H1 (cell line): Measurements from ENCODE around the gene RANBP3L. TPM values are rescaled to one million over a fixed set of nuclear protein-coding genes. Genes with fewer than 3 reads are reported as not detected.

Experiments used
- CTCF ChIA-PET: fragments of 300-600 bp; sonication (Branson Sonifier 250); formaldehyde crosslinking; loops from one replicate; lab custom pipeline; 2021; ENCODE audit not compliant: partially characterized antibody; lab: Charles Lee
- POLR2A ChIA-PET: fragments of 300-600 bp; sonication (Branson Sonifier 250); formaldehyde crosslinking; loops from one replicate; lab custom pipeline; 2021; ENCODE audit warnings: inconsistent platforms; ENCODE audit not compliant: partially characterized antibody; lab: Charles Lee
- DNase-seq, 2 experiments: peaks; one replicate each; pipeline versions ENCODE4 v3.0.0 to v3.0.0-alpha.2; 2010 to 2022; ENCODE audit warnings: low spot score in 2 of 2, low read depth in 1 of 2, mixed read lengths in 1 of 2
- FAIRE-seq: peaks from 2 replicates; lab custom pipeline; 2011; peaks lifted over from hg19 to GRCh38; lab: Jason Lieb, UNC
- H2AFZ ChIP-seq: 2 replicates; pipeline ENCODE4 v1.8.1; 2012; ENCODE audit warnings: low read length, inconsistent platforms
- H2AK5ac ChIP-seq: 2 replicates; pipeline ENCODE4 v1.6.1; 2013; ENCODE audit warnings: low read depth, low read length
- H2BK120ac ChIP-seq: replicated peaks from 2 replicates; pipeline ENCODE3; 2013; ENCODE audit warnings: low read depth, low read length, inconsistent platforms
- H2BK12ac ChIP-seq: 2 replicates; pipeline ENCODE4 v1.6.1; 2013; ENCODE audit warnings: low read depth, low read length
- H2BK15ac ChIP-seq: 2 replicates; pipeline ENCODE4 v1.6.1; 2013; ENCODE audit warnings: low read length
- H2BK20ac ChIP-seq: 2 replicates; pipeline ENCODE4 v1.6.1; 2013; ENCODE audit warnings: low read length
- H2BK5ac ChIP-seq: 2 replicates; pipeline ENCODE4 v1.6.1; 2013; ENCODE audit warnings: low read depth, low read length
- H3K14ac ChIP-seq: 2 replicates; pipeline ENCODE4 v1.6.1; 2013; ENCODE audit warnings: inconsistent platforms; ENCODE audit not compliant: insufficient read length
- H3K18ac ChIP-seq: 2 replicates; pipeline ENCODE4 v1.6.1; 2013; ENCODE audit warnings: low read length; ENCODE audit errors: extremely low read depth
- H3K23ac ChIP-seq: 2 replicates; pipeline ENCODE4 v1.6.1; 2013; ENCODE audit warnings: inconsistent platforms; ENCODE audit not compliant: insufficient read length
- H3K23me2 ChIP-seq: 2 replicates; pipeline ENCODE4 v1.6.1; 2013; ENCODE audit warnings: low read depth, low read length
- H3K27ac ChIP-seq: 2 replicates; pipeline ENCODE4 v1.6.1; 2011; ENCODE audit warnings: low read depth, low read length, inconsistent platforms
- H3K27me3 ChIP-seq, 4 experiments: replicated peaks in 1 of 4; 1 replicate in 1 of 4; 2 replicates in 3 of 4; pipeline versions ENCODE4 v1.6.1 to v1.8.1; 2011 to 2013; ENCODE audit warnings: low read length in 3 of 4, mild to moderate bottlenecking in 3 of 4, inconsistent platforms in 2 of 4, mixed read lengths in 2 of 4, moderate library complexity in 1 of 4; ENCODE audit not compliant: control insufficient read depth in 3 of 4, insufficient read depth in 3 of 4; ENCODE audit errors: extremely low read depth in 1 of 4
- H3K36me3 ChIP-seq, 4 experiments: 2 replicates each; pipeline versions ENCODE4 v1.6.1 to v1.8.1; 2011 to 2013; ENCODE audit warnings: mild to moderate bottlenecking in 4 of 4, low read length in 3 of 4, moderate library complexity in 2 of 4, control low read depth in 1 of 4, inconsistent platforms in 1 of 4; ENCODE audit not compliant: insufficient read depth in 4 of 4, control insufficient read depth in 2 of 4
- H3K4ac ChIP-seq: replicated peaks from 2 replicates; pipeline ENCODE3; 2013; ENCODE audit warnings: low read length, low read depth, mixed read lengths, inconsistent platforms; ENCODE audit not compliant: insufficient read length
- H3K4me1 ChIP-seq, 4 experiments: replicated peaks in 1 of 4; 1 replicate in 1 of 4; 2 replicates in 3 of 4; pipeline versions ENCODE4 v1.6.1 to v1.8.1; 2011 to 2013; ENCODE audit warnings: low read length in 3 of 4, inconsistent platforms in 2 of 4, mixed read lengths in 1 of 4; ENCODE audit not compliant: insufficient read depth in 4 of 4, control insufficient read depth in 3 of 4
- H3K4me2 ChIP-seq, 2 experiments: 2 replicates each; pipeline versions ENCODE4 v1.6.1 to v1.8.1; 2011 to 2013; ENCODE audit warnings: low read depth in 2 of 2, low read length in 2 of 2, control low read depth in 1 of 2, inconsistent platforms in 1 of 2, mild to moderate bottlenecking in 1 of 2; ENCODE audit not compliant: insufficient read depth in 1 of 2
- H3K4me3 ChIP-seq, 4 experiments: fragments of 200-600, 300-600 bp in 1 of 4; sonication (generic), shearing (Covaris generic), sonication (Bioruptor Twin) in 1 of 4; 2 replicates each; pipeline versions ENCODE4 v1.5.1 to v1.8.1; 2011 to 2016; ENCODE audit warnings: low read length in 4 of 4, low read depth in 3 of 4, control low read depth in 2 of 4, inconsistent platforms in 2 of 4, mild to moderate bottlenecking in 2 of 4, mixed read lengths in 1 of 4, moderate library complexity in 1 of 4; ENCODE audit not compliant: insufficient read depth in 2 of 4; ENCODE audit errors: extremely low read depth in 1 of 4
- H3K56ac ChIP-seq: replicated peaks from 2 replicates; pipeline ENCODE3; 2013; ENCODE audit warnings: low read depth, mild to moderate bottlenecking, mixed read lengths, low read length, inconsistent platforms; ENCODE audit not compliant: insufficient read length
- H3K79me1 ChIP-seq: 2 replicates; pipeline ENCODE4 v1.6.1; 2013; ENCODE audit warnings: low read depth, low read length, control low read depth
- H3K79me2 ChIP-seq, 2 experiments: 2 replicates each; pipeline versions ENCODE4 v1.6.1 to v1.8.1; 2012 to 2013; ENCODE audit warnings: low read length in 2 of 2, mild to moderate bottlenecking in 2 of 2, inconsistent platforms in 1 of 2; ENCODE audit not compliant: insufficient read depth in 2 of 2, control insufficient read depth in 1 of 2
- H3K9ac ChIP-seq, 4 experiments: replicated peaks in 1 of 4; 1 replicate in 1 of 4; 2 replicates in 3 of 4; pipeline versions ENCODE4 v1.6.1 to v1.8.1; 2011 to 2013; ENCODE audit warnings: low read depth in 3 of 4, low read length in 3 of 4, control low read depth in 2 of 4, mild to moderate bottlenecking in 2 of 4, moderate library complexity in 2 of 4, inconsistent platforms in 1 of 4; ENCODE audit errors: extremely low read depth in 1 of 4
- H3K9me3 ChIP-seq, 2 experiments: 2 replicates each; pipeline versions ENCODE4 v1.6.1 to v1.8.1; 2012 to 2013; ENCODE audit warnings: mild to moderate bottlenecking in 2 of 2, moderate library complexity in 2 of 2, control low read depth in 1 of 2, inconsistent platforms in 1 of 2, low read depth in 1 of 2, low read length in 1 of 2, mixed read lengths in 1 of 2; ENCODE audit not compliant: insufficient read depth in 2 of 2
- H4K20me1 ChIP-seq, 2 experiments: replicated peaks in 1 of 2; 2 replicates each; pipeline versions ENCODE3 to v1.8.1; 2011 to 2013; ENCODE audit warnings: inconsistent platforms in 2 of 2, low read length in 2 of 2, mild to moderate bottlenecking in 1 of 2; ENCODE audit not compliant: insufficient read depth in 2 of 2, control insufficient read depth in 1 of 2
- H4K5ac ChIP-seq: 2 replicates; pipeline ENCODE4 v1.6.1; 2013; ENCODE audit warnings: low read length, low read depth, mixed read lengths, inconsistent platforms; ENCODE audit not compliant: insufficient read length
- H4K8ac ChIP-seq: 2 replicates; pipeline ENCODE4 v1.8.0; 2013; ENCODE audit warnings: mild to moderate bottlenecking, moderate library complexity, low read length, inconsistent platforms; ENCODE audit not compliant: insufficient read depth; ENCODE audit errors: extremely low read depth
- H4K91ac ChIP-seq: replicated peaks from 2 replicates; pipeline ENCODE3; 2013; ENCODE audit warnings: low read length, mixed read lengths, inconsistent platforms; ENCODE audit not compliant: insufficient read length
- CBX5 ChIP-seq: fragments of 300-800, 300-1000 bp; sonication (generic); IDR thresholded peaks from 2 replicates; pipeline ENCODE4 v1.7.1; 2016; ENCODE audit warnings: antibody characterized with exemption, low read length, low read depth
- CHD2 ChIP-seq: IDR thresholded peaks from 2 replicates; pipeline ENCODE4 v1.6.1; 2012; ENCODE audit warnings: low read length, improper control_type of control experiment
- EZH2 ChIP-seq: fragments of 200-600 bp; sonication (generic); IDR thresholded peaks from 2 replicates; pipeline ENCODE4 v1.7.1; 2012; ENCODE audit warnings: low read depth, mild to moderate bottlenecking, moderate library complexity, low read length, inconsistent platforms; ENCODE audit not compliant: severe bottlenecking
- GABPA ChIP-seq: IDR thresholded peaks from 2 replicates; pipeline ENCODE4 v1.6.1; 2011; ENCODE audit warnings: mild to moderate bottlenecking, low read length, moderate library complexity, borderline replicate concordance; ENCODE audit not compliant: insufficient read depth
- MAFK ChIP-seq: IDR thresholded peaks from 2 replicates; pipeline ENCODE4 v1.6.1; 2012; ENCODE audit warnings: low read depth, mild to moderate bottlenecking, improper control_type of control experiment, low read length
- NRF1 ChIP-seq: IDR thresholded peaks from 2 replicates; pipeline ENCODE4 v1.6.1; 2011; ENCODE audit warnings: mild to moderate bottlenecking, low read depth, low read length, improper control_type of control experiment
- RBBP5 ChIP-seq: IDR thresholded peaks from 2 replicates; pipeline ENCODE4 v1.7.1; 2012; ENCODE audit warnings: low read depth, mild to moderate bottlenecking, inconsistent platforms, low read length, moderate library complexity, borderline replicate concordance
- RXRA ChIP-seq: IDR thresholded peaks from 2 replicates; pipeline ENCODE4 v1.6.1; 2011; ENCODE audit warnings: low read depth, mild to moderate bottlenecking, low read length, moderate library complexity; ENCODE audit not compliant: insufficient read depth
- SIN3A ChIP-seq, 2 experiments: IDR thresholded peaks in 1 of 2; conservative IDR thresholded peaks in 1 of 2; 2 replicates each; pipeline ENCODE4 v1.6.1; 2011 to 2012; ENCODE audit warnings: low read length in 2 of 2, improper control_type of control experiment in 1 of 2, low read depth in 1 of 2, mild to moderate bottlenecking in 1 of 2
- SIX5 ChIP-seq: IDR thresholded peaks from 2 replicates; pipeline ENCODE4 v1.6.1; 2011; ENCODE audit warnings: mild to moderate bottlenecking, low read depth, low read length
- SRF ChIP-seq: IDR thresholded peaks from 2 replicates; pipeline ENCODE4 v1.6.1; 2011; ENCODE audit warnings: mild to moderate bottlenecking, low read depth, low read length, moderate library complexity
- YY1 ChIP-seq: IDR thresholded peaks from 2 replicates; pipeline ENCODE4 v1.6.1; 2011; ENCODE audit warnings: low read depth, mild to moderate bottlenecking, low read length
- WGBS, 2 experiments: shearing (Covaris generic) in 1 of 2; methylation state at CpG; one replicate each; pipeline versions ENCODE4 v1.1.6 to v1.1.7; 2013 to 2015; ENCODE audit warnings: low lambda C conversion rate in 2 of 2, mixed read lengths in 2 of 2, inconsistent platforms in 1 of 2, low coverage in 1 of 2, missing lambda C conversion rate in 1 of 2; ENCODE audit not compliant: insufficient replicate concordance in 2 of 2, insufficient coverage in 1 of 2, insufficient read length in 1 of 2; ENCODE audit errors: extremely low coverage in 1 of 2, missing lambda C conversion rate in 1 of 2; 5-methylcytosine and 5-hydroxymethylcytosine counted together
- polyA plus RNA-seq, 7 experiments: library from polyadenylated mRNA; depleted of rRNA in 3 of 7; stranded (reverse) in 5 of 7; unstranded in 2 of 7; fragments of >200 nt in 5 of 7; fragments of 200-250 nt in 2 of 7; gene quantifications; 1 replicate in 5 of 7; 2 replicates in 1 of 7; 4 replicates in 1 of 7; pipeline versions ENCODE4 v1.2.1 to v1.2.3, GENCODE V29; 2011 to 2013; ENCODE audit warnings: missing spikeins in 2 of 7, mixed read lengths in 2 of 7
- total RNA-seq: library from RNA; stranded (reverse); fragmentation: NEBNext Ultra II Directional; extraction: Animal tissue kit (Norgen Biotek cat#: 25700); gene quantifications from 2 replicates; pipeline ENCODE4 v1.2.1, GENCODE V29; 2021
- TF ChIP-seq, protein P1 (sequence below): IDR thresholded peaks from 2 replicates; pipeline ENCODE4 v1.6.1; 2012; ENCODE audit warnings: inconsistent platforms

Gene RANBP3L
- total and polyA plus RNA-seq, 2 of the 8 experiments (the other 6 are each of a cell fraction or from before 2014, with no cell fraction given): not detected

DNA sequence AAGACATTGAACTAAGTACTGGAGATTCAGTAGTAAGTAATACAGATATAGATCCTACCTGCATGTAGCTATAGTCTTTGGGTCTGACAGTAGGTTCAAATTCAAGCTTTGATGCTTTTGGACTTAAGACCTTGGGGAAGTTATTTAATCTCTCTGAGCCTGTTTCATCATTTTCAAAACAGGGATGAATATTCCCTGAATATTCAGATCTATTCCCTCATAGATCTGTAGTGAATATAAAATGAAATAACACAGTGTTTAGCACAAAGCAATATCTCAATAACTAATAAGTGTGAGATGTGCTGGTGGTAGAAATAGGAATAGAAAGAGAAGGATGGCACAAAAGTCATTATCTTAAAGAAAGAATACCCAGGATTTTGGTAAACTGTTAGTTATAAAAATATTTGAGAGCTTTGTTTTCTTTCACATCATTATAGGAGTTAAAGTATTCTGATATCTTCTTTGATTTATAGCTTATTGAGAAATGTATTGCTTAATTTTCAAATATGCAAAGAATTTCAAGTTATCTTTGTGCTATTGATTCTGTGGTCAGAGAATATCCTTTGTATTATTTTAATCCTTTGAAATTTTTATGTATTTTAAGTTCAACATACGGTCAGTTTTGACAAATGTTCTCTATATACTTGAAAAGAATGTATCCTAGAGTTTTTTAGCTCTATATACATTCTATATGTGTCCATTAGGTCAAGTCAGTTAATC is 11.4 kb upstream of the RANBP3L start:
- Histone ChIP-seq H2BK12ac (no peak overlapping the region), H3K23ac (no peak overlapping the region), H3K9me3 (0 out of 4 replicates have a peak, but pooled peaks cover 0 to 2% of the 10 kb centered on the region in 2 experiments), H4K5ac (no peak overlapping the region), H2BK120ac (no peak overlapping the region), H4K91ac (no peak overlapping the region), H3K4ac (no peak overlapping the region), H2AK5ac (no peak overlapping the region), H3K27ac (no peak overlapping the region), H3K27me3 (no peaks in the 10 kb centered on the region), H3K36me3 (no peaks in the 10 kb centered on the region), H3K4me1 (no peaks in the 10 kb centered on the region), H4K8ac (no peak overlapping the region), H3K56ac (no peak overlapping the region), H3K14ac (no peak overlapping the region), H3K79me1 (no peaks in the 10 kb centered on the region), H3K79me2 (no peaks in the 10 kb centered on the region), H3K9ac (no peak overlapping the region), H2AFZ (no peak overlapping the region), H2BK5ac (no peak overlapping the region), H2BK15ac (no peak overlapping the region), H2BK20ac (no peak overlapping the region), H3K18ac (no peak overlapping the region), H3K4me2 (no peak overlapping the region), H3K23me2 (no peaks in the 10 kb centered on the region), H4K20me1 (no peaks in the 10 kb centered on the region), H3K4me3 (no peak overlapping the region)
- 88% methylated on average over 1 of the region's 1 CpG; no CpG with 5 or more reads in 1 of the 2 experiments for WGBS, 2 experiments
- ChIA-PET CTCF (interaction anchor here (1.5 kb wide), 1 partner anchor 54 kb away, joined by 3 read pairs; no protein-coding TSS in a partner anchor), POLR2A (no interaction called here)
- FAIRE-seq (no peak), DNase-seq (no peak)
- TF ChIP-seq RXRA (no peak), MAFK (no peak), SIN3A (conservative IDR thresholded peaks at IDR 0.05 in 1 of 2, IDR thresholded peaks at IDR 0.05 in 1 of 2; ENCODE audit: low read depth in 1 of 2, low read length in 2 of 2) (no peak), SRF (no peak), EZH2 (no peak), NRF1 (no peak), YY1 (no peak), RBBP5 (no peak), SIX5 (no peak), CBX5 (no peak), CHD2 (no peak), GABPA (no peak)
- TF ChIP-seq, protein P1, sequence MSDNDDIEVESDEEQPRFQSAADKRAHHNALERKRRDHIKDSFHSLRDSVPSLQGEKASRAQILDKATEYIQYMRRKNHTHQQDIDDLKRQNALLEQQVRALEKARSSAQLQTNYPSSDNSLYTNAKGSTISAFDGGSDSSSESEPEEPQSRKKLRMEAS: no peak
